WTC11 (cell line): ENCODE measurements around the gene CYP4A22.

Experiments
- ESRRA ChIP-seq: sonication (generic); formaldehyde crosslinking; IDR thresholded peaks from 2 replicates; pipeline ENCODE4 v1.8.1; 2022; ENCODE audit warnings: mild to moderate bottlenecking, missing genetic modification reagents, borderline replicate concordance
- FOXJ3 ChIP-seq: sonication (generic); formaldehyde crosslinking; IDR thresholded peaks from 2 replicates; pipeline ENCODE4 v1.9.0; 2021; ENCODE audit warnings: missing genetic modification reagents, mild to moderate bottlenecking, borderline replicate concordance
- FOXP1 ChIP-seq: sonication (generic); formaldehyde crosslinking; IDR thresholded peaks from 2 replicates; pipeline ENCODE4 v1.8.0; 2022; ENCODE audit warnings: missing genetic modification reagents, mild to moderate bottlenecking, moderate library complexity, borderline replicate concordance
- HMGA2 ChIP-seq: fragments of 250-450 bp; sonication (Bioruptor Pico); IDR thresholded peaks from 2 replicates; pipeline ENCODE4 v1.4.0; 2021; ENCODE audit warnings: mild to moderate bottlenecking, moderate library complexity
- NR2C2 ChIP-seq: sonication (generic); formaldehyde crosslinking; IDR thresholded peaks from 2 replicates; pipeline ENCODE4 v1.8.0; 2022; ENCODE audit warnings: mild to moderate bottlenecking, missing genetic modification reagents
- TEAD1 ChIP-seq: sonication (generic); formaldehyde crosslinking; IDR thresholded peaks from 2 replicates; pipeline ENCODE4 v1.8.0; 2022; ENCODE audit warnings: mild to moderate bottlenecking, missing genetic modification reagents
- ZNF416 ChIP-seq: fragments of 250-450 bp; sonication (Bioruptor Pico); IDR thresholded peaks from 2 replicates; pipeline ENCODE4 v1.9.0; 2021; ENCODE audit warnings: mild to moderate bottlenecking, inconsistent platforms
- ZNF423 ChIP-seq: fragments of 250-450 bp; sonication (Bioruptor Pico); IDR thresholded peaks from 2 replicates; pipeline ENCODE4 v2.1.2; 2022; ENCODE audit warnings: mild to moderate bottlenecking, moderate library complexity
- TF ChIP-seq, protein P1 (sequence below): sonication (generic); formaldehyde crosslinking; IDR thresholded peaks from 2 replicates; pipeline ENCODE4 v1.8.1; 2023; ENCODE audit warnings: mild to moderate bottlenecking, missing genetic modification reagents, moderate library complexity
- TF ChIP-seq, protein P2 (sequence below): fragments of 200-600 bp; IDR thresholded peaks from 2 replicates; pipeline ENCODE4 v1.8.0; 2022; ENCODE audit warnings: antibody characterized with exemption
- TF ChIP-seq, protein P3 (sequence below): sonication (generic); formaldehyde crosslinking; IDR thresholded peaks from 2 replicates; pipeline ENCODE4 v1.8.1; 2022; ENCODE audit warnings: low read depth, missing genetic modification reagents, borderline replicate concordance

- TF ChIP-seq ESRRA (CRISPR knock-in tag), result no peak
- TF ChIP-seq, protein P1, sequence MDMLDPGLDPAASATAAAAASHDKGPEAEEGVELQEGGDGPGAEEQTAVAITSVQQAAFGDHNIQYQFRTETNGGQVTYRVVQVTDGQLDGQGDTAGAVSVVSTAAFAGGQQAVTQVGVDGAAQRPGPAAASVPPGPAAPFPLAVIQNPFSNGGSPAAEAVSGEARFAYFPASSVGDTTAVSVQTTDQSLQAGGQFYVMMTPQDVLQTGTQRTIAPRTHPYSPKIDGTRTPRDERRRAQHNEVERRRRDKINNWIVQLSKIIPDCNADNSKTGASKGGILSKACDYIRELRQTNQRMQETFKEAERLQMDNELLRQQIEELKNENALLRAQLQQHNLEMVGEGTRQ (CRISPR knock-in tag), result no peak
- TF ChIP-seq, protein P2, sequence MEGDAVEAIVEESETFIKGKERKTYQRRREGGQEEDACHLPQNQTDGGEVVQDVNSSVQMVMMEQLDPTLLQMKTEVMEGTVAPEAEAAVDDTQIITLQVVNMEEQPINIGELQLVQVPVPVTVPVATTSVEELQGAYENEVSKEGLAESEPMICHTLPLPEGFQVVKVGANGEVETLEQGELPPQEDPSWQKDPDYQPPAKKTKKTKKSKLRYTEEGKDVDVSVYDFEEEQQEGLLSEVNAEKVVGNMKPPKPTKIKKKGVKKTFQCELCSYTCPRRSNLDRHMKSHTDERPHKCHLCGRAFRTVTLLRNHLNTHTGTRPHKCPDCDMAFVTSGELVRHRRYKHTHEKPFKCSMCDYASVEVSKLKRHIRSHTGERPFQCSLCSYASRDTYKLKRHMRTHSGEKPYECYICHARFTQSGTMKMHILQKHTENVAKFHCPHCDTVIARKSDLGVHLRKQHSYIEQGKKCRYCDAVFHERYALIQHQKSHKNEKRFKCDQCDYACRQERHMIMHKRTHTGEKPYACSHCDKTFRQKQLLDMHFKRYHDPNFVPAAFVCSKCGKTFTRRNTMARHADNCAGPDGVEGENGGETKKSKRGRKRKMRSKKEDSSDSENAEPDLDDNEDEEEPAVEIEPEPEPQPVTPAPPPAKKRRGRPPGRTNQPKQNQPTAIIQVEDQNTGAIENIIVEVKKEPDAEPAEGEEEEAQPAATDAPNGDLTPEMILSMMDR, result no peak
- no peak for TF ChIP-seq NR2C2
- no peak for TF ChIP-seq TEAD1 (CRISPR knock-in tag)
- TF ChIP-seq ZNF416 (CRISPR knock-in tag), result no peak
- TF ChIP-seq FOXJ3 (CRISPR knock-in tag), result no peak
- no peak for TF ChIP-seq FOXP1 (CRISPR knock-in tag)
- TF ChIP-seq, protein P3, sequence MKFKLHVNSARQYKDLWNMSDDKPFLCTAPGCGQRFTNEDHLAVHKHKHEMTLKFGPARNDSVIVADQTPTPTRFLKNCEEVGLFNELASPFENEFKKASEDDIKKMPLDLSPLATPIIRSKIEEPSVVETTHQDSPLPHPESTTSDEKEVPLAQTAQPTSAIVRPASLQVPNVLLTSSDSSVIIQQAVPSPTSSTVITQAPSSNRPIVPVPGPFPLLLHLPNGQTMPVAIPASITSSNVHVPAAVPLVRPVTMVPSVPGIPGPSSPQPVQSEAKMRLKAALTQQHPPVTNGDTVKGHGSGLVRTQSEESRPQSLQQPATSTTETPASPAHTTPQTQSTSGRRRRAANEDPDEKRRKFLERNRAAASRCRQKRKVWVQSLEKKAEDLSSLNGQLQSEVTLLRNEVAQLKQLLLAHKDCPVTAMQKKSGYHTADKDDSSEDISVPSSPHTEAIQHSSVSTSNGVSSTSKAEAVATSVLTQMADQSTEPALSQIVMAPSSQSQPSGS (CRISPR knock-in tag), result no peak
- TF ChIP-seq ZNF423, result no peak
- TF ChIP-seq HMGA2 (CRISPR knock-in tag), result no peak
Measured at GRCh38 chr1:47160716-47161115, 23.5 kb downstream of the CYP4A22 start.
